PFSK-1 (cell line): Measurements from ENCODE around the gene STKLD1.

Source experiments
- FOXP2 ChIP-seq: optimal IDR thresholded peaks from 2 replicates; pipeline ENCODE3; 2011; ENCODE audit warnings: borderline replicate concordance, control low read depth, inconsistent platforms; ENCODE audit not compliant: insufficient read depth; ENCODE audit errors: extremely low read length, extremely low read depth
- POLR2AphosphoS5 ChIP-seq: IDR thresholded peaks from 2 replicates; pipeline ENCODE4 v1.6.1; 2012; ENCODE audit warnings: low read depth, mild to moderate bottlenecking, control low read depth, low read length, moderate library complexity
- TAF1 ChIP-seq: IDR thresholded peaks from 2 replicates; pipeline ENCODE4 v1.6.1; 2012; ENCODE audit warnings: low read length, control low read depth, borderline replicate concordance; ENCODE audit not compliant: insufficient read depth

DNA sequence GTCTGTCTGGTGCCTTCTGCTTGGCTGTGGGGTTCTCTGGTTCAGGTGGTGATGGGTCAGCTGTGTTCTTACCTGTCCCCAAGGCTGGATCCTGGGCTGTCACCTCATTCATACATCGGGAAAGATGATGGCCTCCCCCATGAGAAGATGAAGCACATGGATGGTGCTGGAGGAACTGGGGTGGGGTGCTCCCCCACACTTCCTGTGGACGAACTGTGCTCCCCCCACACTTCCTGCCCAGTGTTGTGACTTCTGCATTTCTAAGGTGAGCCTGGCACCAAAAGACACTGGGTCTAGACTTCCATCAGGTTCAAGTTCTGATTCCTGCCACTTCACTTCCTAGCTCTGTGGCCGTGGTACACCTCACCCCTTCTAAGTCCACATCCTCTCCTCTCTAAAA is 35.9 kb upstream of the STKLD1 start:
- TF ChIP-seq POLR2AphosphoS5 (no peak), TAF1 (no peak), FOXP2 (no peak)
